H1 (cell line): ENCODE data around the gene FMNL2. TPM values are rescaled to one million over a fixed set of nuclear protein-coding genes. Genes with fewer than 3 reads are reported as not detected.

Experiments used
- CTCF ChIA-PET: fragments of 300-600 bp; sonication (Branson Sonifier 250); formaldehyde crosslinking; loops from one replicate; lab custom pipeline; 2021; ENCODE audit not compliant: partially characterized antibody; lab: Charles Lee
- POLR2A ChIA-PET: fragments of 300-600 bp; sonication (Branson Sonifier 250); formaldehyde crosslinking; loops from one replicate; lab custom pipeline; 2021; ENCODE audit warnings: inconsistent platforms; ENCODE audit not compliant: partially characterized antibody; lab: Charles Lee
- DNase-seq, 2 experiments: peaks; one replicate each; pipeline versions ENCODE4 v3.0.0 to v3.0.0-alpha.2; 2010 to 2022; ENCODE audit warnings: low spot score in 2 of 2, low read depth in 1 of 2, mixed read lengths in 1 of 2
- FAIRE-seq: peaks from 2 replicates; lab custom pipeline; 2011; peaks lifted over from hg19 to GRCh38; lab: Jason Lieb, UNC
- H2AFZ ChIP-seq: 2 replicates; pipeline ENCODE4 v1.8.1; 2012; ENCODE audit warnings: low read length, inconsistent platforms
- H2AK5ac ChIP-seq: 2 replicates; pipeline ENCODE4 v1.6.1; 2013; ENCODE audit warnings: low read depth, low read length
- H2BK120ac ChIP-seq: replicated peaks from 2 replicates; pipeline ENCODE3; 2013; ENCODE audit warnings: low read depth, low read length, inconsistent platforms
- H2BK12ac ChIP-seq: 2 replicates; pipeline ENCODE4 v1.6.1; 2013; ENCODE audit warnings: low read depth, low read length
- H2BK15ac ChIP-seq: 2 replicates; pipeline ENCODE4 v1.6.1; 2013; ENCODE audit warnings: low read length
- H2BK20ac ChIP-seq: 2 replicates; pipeline ENCODE4 v1.6.1; 2013; ENCODE audit warnings: low read length
- H2BK5ac ChIP-seq: 2 replicates; pipeline ENCODE4 v1.6.1; 2013; ENCODE audit warnings: low read depth, low read length
- H3K14ac ChIP-seq: 2 replicates; pipeline ENCODE4 v1.6.1; 2013; ENCODE audit warnings: inconsistent platforms; ENCODE audit not compliant: insufficient read length
- H3K18ac ChIP-seq: 2 replicates; pipeline ENCODE4 v1.6.1; 2013; ENCODE audit warnings: low read length; ENCODE audit errors: extremely low read depth
- H3K23ac ChIP-seq: 2 replicates; pipeline ENCODE4 v1.6.1; 2013; ENCODE audit warnings: inconsistent platforms; ENCODE audit not compliant: insufficient read length
- H3K23me2 ChIP-seq: 2 replicates; pipeline ENCODE4 v1.6.1; 2013; ENCODE audit warnings: low read depth, low read length
- H3K27ac ChIP-seq: 2 replicates; pipeline ENCODE4 v1.6.1; 2011; ENCODE audit warnings: low read depth, low read length, inconsistent platforms
- H3K27me3 ChIP-seq, 4 experiments: replicated peaks in 1 of 4; 1 replicate in 1 of 4; 2 replicates in 3 of 4; pipeline versions ENCODE4 v1.6.1 to v1.8.1; 2011 to 2013; ENCODE audit warnings: low read length in 3 of 4, mild to moderate bottlenecking in 3 of 4, inconsistent platforms in 2 of 4, mixed read lengths in 2 of 4, moderate library complexity in 1 of 4; ENCODE audit not compliant: control insufficient read depth in 3 of 4, insufficient read depth in 3 of 4; ENCODE audit errors: extremely low read depth in 1 of 4
- H3K36me3 ChIP-seq, 4 experiments: 2 replicates each; pipeline versions ENCODE4 v1.6.1 to v1.8.1; 2011 to 2013; ENCODE audit warnings: mild to moderate bottlenecking in 4 of 4, low read length in 3 of 4, moderate library complexity in 2 of 4, control low read depth in 1 of 4, inconsistent platforms in 1 of 4; ENCODE audit not compliant: insufficient read depth in 4 of 4, control insufficient read depth in 2 of 4
- H3K4ac ChIP-seq: replicated peaks from 2 replicates; pipeline ENCODE3; 2013; ENCODE audit warnings: low read length, low read depth, mixed read lengths, inconsistent platforms; ENCODE audit not compliant: insufficient read length
- H3K4me1 ChIP-seq, 4 experiments: replicated peaks in 1 of 4; 1 replicate in 1 of 4; 2 replicates in 3 of 4; pipeline versions ENCODE4 v1.6.1 to v1.8.1; 2011 to 2013; ENCODE audit warnings: low read length in 3 of 4, inconsistent platforms in 2 of 4, mixed read lengths in 1 of 4; ENCODE audit not compliant: insufficient read depth in 4 of 4, control insufficient read depth in 3 of 4
- H3K4me2 ChIP-seq, 2 experiments: 2 replicates each; pipeline versions ENCODE4 v1.6.1 to v1.8.1; 2011 to 2013; ENCODE audit warnings: low read depth in 2 of 2, low read length in 2 of 2, control low read depth in 1 of 2, inconsistent platforms in 1 of 2, mild to moderate bottlenecking in 1 of 2; ENCODE audit not compliant: insufficient read depth in 1 of 2
- H3K4me3 ChIP-seq, 4 experiments: fragments of 200-600, 300-600 bp in 1 of 4; sonication (generic), shearing (Covaris generic), sonication (Bioruptor Twin) in 1 of 4; 2 replicates each; pipeline versions ENCODE4 v1.5.1 to v1.8.1; 2011 to 2016; ENCODE audit warnings: low read length in 4 of 4, low read depth in 3 of 4, control low read depth in 2 of 4, inconsistent platforms in 2 of 4, mild to moderate bottlenecking in 2 of 4, mixed read lengths in 1 of 4, moderate library complexity in 1 of 4; ENCODE audit not compliant: insufficient read depth in 2 of 4; ENCODE audit errors: extremely low read depth in 1 of 4
- H3K56ac ChIP-seq: replicated peaks from 2 replicates; pipeline ENCODE3; 2013; ENCODE audit warnings: low read depth, mild to moderate bottlenecking, mixed read lengths, low read length, inconsistent platforms; ENCODE audit not compliant: insufficient read length
- H3K79me1 ChIP-seq: 2 replicates; pipeline ENCODE4 v1.6.1; 2013; ENCODE audit warnings: low read depth, low read length, control low read depth
- H3K79me2 ChIP-seq, 2 experiments: 2 replicates each; pipeline versions ENCODE4 v1.6.1 to v1.8.1; 2012 to 2013; ENCODE audit warnings: low read length in 2 of 2, mild to moderate bottlenecking in 2 of 2, inconsistent platforms in 1 of 2; ENCODE audit not compliant: insufficient read depth in 2 of 2, control insufficient read depth in 1 of 2
- H3K9ac ChIP-seq, 4 experiments: replicated peaks in 1 of 4; 1 replicate in 1 of 4; 2 replicates in 3 of 4; pipeline versions ENCODE4 v1.6.1 to v1.8.1; 2011 to 2013; ENCODE audit warnings: low read depth in 3 of 4, low read length in 3 of 4, control low read depth in 2 of 4, mild to moderate bottlenecking in 2 of 4, moderate library complexity in 2 of 4, inconsistent platforms in 1 of 4; ENCODE audit errors: extremely low read depth in 1 of 4
- H3K9me3 ChIP-seq, 2 experiments: 2 replicates each; pipeline versions ENCODE4 v1.6.1 to v1.8.1; 2012 to 2013; ENCODE audit warnings: mild to moderate bottlenecking in 2 of 2, moderate library complexity in 2 of 2, control low read depth in 1 of 2, inconsistent platforms in 1 of 2, low read depth in 1 of 2, low read length in 1 of 2, mixed read lengths in 1 of 2; ENCODE audit not compliant: insufficient read depth in 2 of 2
- H4K20me1 ChIP-seq, 2 experiments: replicated peaks in 1 of 2; 2 replicates each; pipeline versions ENCODE3 to v1.8.1; 2011 to 2013; ENCODE audit warnings: inconsistent platforms in 2 of 2, low read length in 2 of 2, mild to moderate bottlenecking in 1 of 2; ENCODE audit not compliant: insufficient read depth in 2 of 2, control insufficient read depth in 1 of 2
- H4K5ac ChIP-seq: 2 replicates; pipeline ENCODE4 v1.6.1; 2013; ENCODE audit warnings: low read length, low read depth, mixed read lengths, inconsistent platforms; ENCODE audit not compliant: insufficient read length
- H4K8ac ChIP-seq: 2 replicates; pipeline ENCODE4 v1.8.0; 2013; ENCODE audit warnings: mild to moderate bottlenecking, moderate library complexity, low read length, inconsistent platforms; ENCODE audit not compliant: insufficient read depth; ENCODE audit errors: extremely low read depth
- H4K91ac ChIP-seq: replicated peaks from 2 replicates; pipeline ENCODE3; 2013; ENCODE audit warnings: low read length, mixed read lengths, inconsistent platforms; ENCODE audit not compliant: insufficient read length
- BRCA1 ChIP-seq: IDR thresholded peaks from 2 replicates; pipeline ENCODE4 v1.6.1; 2012; ENCODE audit warnings: low read depth, low read length, improper control_type of control experiment
- EZH2 ChIP-seq: fragments of 200-600 bp; sonication (generic); IDR thresholded peaks from 2 replicates; pipeline ENCODE4 v1.7.1; 2012; ENCODE audit warnings: low read depth, mild to moderate bottlenecking, moderate library complexity, low read length, inconsistent platforms; ENCODE audit not compliant: severe bottlenecking
- JUN ChIP-seq: IDR thresholded peaks from 2 replicates; pipeline ENCODE4 v1.6.1; 2011; ENCODE audit warnings: low read depth, mild to moderate bottlenecking, improper control_type of control experiment, low read length
- KDM5A ChIP-seq: fragments of 200-600 bp; IDR thresholded peaks from 2 replicates; pipeline ENCODE4 v1.7.1; 2012; ENCODE audit warnings: mild to moderate bottlenecking, low read length, inconsistent platforms, mixed read lengths
- RNF2 ChIP-seq: fragments of 200-900, 300-1000 bp; sonication (generic); IDR thresholded peaks from 2 replicates; pipeline ENCODE4 v1.7.1; 2016; ENCODE audit warnings: borderline replicate concordance, low read depth, mild to moderate bottlenecking, antibody characterized with exemption, low read length; ENCODE audit not compliant: poor library complexity, severe bottlenecking; ENCODE audit errors: missing control alignments
- SIX5 ChIP-seq: IDR thresholded peaks from 2 replicates; pipeline ENCODE4 v1.6.1; 2011; ENCODE audit warnings: mild to moderate bottlenecking, low read depth, low read length
- TBP ChIP-seq: IDR thresholded peaks from 2 replicates; pipeline ENCODE4 v1.6.1; 2011; ENCODE audit warnings: low read depth, low read length, improper control_type of control experiment
- TEAD4 ChIP-seq: IDR thresholded peaks from 2 replicates; pipeline ENCODE4 v1.6.1; 2012; ENCODE audit warnings: low read depth, low read length, inconsistent platforms, mixed read lengths
- WGBS, 2 experiments: shearing (Covaris generic) in 1 of 2; methylation state at CpG; one replicate each; pipeline versions ENCODE4 v1.1.6 to v1.1.7; 2013 to 2015; ENCODE audit warnings: low lambda C conversion rate in 2 of 2, mixed read lengths in 2 of 2, inconsistent platforms in 1 of 2, low coverage in 1 of 2, missing lambda C conversion rate in 1 of 2; ENCODE audit not compliant: insufficient replicate concordance in 2 of 2, insufficient coverage in 1 of 2, insufficient read length in 1 of 2; ENCODE audit errors: extremely low coverage in 1 of 2, missing lambda C conversion rate in 1 of 2; 5-methylcytosine and 5-hydroxymethylcytosine counted together
- polyA plus RNA-seq, 7 experiments: library from polyadenylated mRNA; depleted of rRNA in 3 of 7; stranded (reverse) in 5 of 7; unstranded in 2 of 7; fragments of >200 nt in 5 of 7; fragments of 200-250 nt in 2 of 7; gene quantifications; 1 replicate in 5 of 7; 2 replicates in 1 of 7; 4 replicates in 1 of 7; pipeline versions ENCODE4 v1.2.1 to v1.2.3, GENCODE V29; 2011 to 2013; ENCODE audit warnings: missing spikeins in 2 of 7, mixed read lengths in 2 of 7
- total RNA-seq: library from RNA; stranded (reverse); fragmentation: NEBNext Ultra II Directional; extraction: Animal tissue kit (Norgen Biotek cat#: 25700); gene quantifications from 2 replicates; pipeline ENCODE4 v1.2.1, GENCODE V29; 2021
- TF ChIP-seq, protein P1 (sequence below): IDR thresholded peaks from 2 replicates; pipeline ENCODE4 v1.6.1; 2011; ENCODE audit warnings: low read length, improper control_type of control experiment
- TF ChIP-seq, protein P2 (sequence below): IDR thresholded peaks from 2 replicates; pipeline ENCODE4 v1.6.1; 2012; ENCODE audit warnings: inconsistent platforms
- TF ChIP-seq, protein P3 (sequence below): IDR thresholded peaks from 2 replicates; pipeline ENCODE4 v1.6.1; 2012; ENCODE audit warnings: low read length, inconsistent platforms

The FMNL2 gene
- total and polyA plus RNA-seq, 2 of the 8 experiments (the other 6 are each of a cell fraction or from before 2014, with no cell fraction given), result 15.5 to 45.1 TPM

DNA sequence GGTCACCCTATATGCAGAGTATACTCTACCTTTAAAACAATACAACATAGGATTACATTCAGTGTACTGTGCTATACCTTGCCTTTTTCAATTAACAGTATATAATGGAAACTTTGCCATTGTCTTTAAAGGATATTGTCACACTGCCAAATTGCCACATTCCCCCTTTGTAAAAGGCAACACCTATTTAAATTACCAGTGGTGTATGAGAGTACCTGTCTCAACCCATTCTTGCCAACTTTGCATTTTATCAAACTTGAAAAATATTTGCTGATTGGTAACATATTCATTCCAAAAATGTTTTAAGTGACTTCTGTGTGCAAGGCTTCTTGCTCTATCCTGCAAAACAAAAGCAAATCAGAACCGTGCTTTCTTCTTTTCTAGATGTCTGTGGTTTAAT, 92.9 kb downstream of the FMNL2 start:
- Histone ChIP-seq H3K4me1 (peaks cover 0 to 15% (median 8%) of the 10 kb centered on the region in 4 experiments; a peak in 2 of 7 replicates), H3K4me2 (no peak overlapping the region), H4K20me1 (no peaks in the 10 kb centered on the region), H3K18ac (no peak overlapping the region), H3K23me2 (no peaks in the 10 kb centered on the region), H2BK5ac (no peak overlapping the region), H3K9ac (no peak overlapping the region), H2BK20ac (no peak overlapping the region), H3K14ac (no peak overlapping the region), H3K9me3 (no peaks in the 10 kb centered on the region), H3K27me3 (no peaks in the 10 kb centered on the region), H2AFZ (no peak overlapping the region), H3K27ac (no peak overlapping the region), H3K23ac (no peak overlapping the region), H3K4me3 (no peak overlapping the region), H2BK12ac (no peak overlapping the region), H3K36me3 (no peaks in the 10 kb centered on the region), H3K79me2 (peaks cover 0 to 83% of the 10 kb centered on the region in 2 experiments; a peak in 2 of 4 replicates), H4K91ac (no peak overlapping the region), H4K5ac (no peak overlapping the region), H2BK120ac (no peak overlapping the region), H3K79me1 (peaks cover 5% of the 10 kb centered on the region; the same call in 1 of the 2 replicates), H2AK5ac (no peak overlapping the region), H3K4ac (no peak overlapping the region), H3K56ac (no peak overlapping the region), H2BK15ac (no peak overlapping the region), H4K8ac (no peak overlapping the region)
- DNase-seq, result no peak
- ChIA-PET CTCF (no interaction called here), POLR2A (no interaction called here)
- FAIRE-seq, result no peak
- WGBS, 2 experiments, result 85% methylated on average over 1 of the region's 1 CpG; no CpG with 5 or more reads in 1 of the 2 experiments
- no peak for TF ChIP-seq RNF2
- TF ChIP-seq, protein P1, sequence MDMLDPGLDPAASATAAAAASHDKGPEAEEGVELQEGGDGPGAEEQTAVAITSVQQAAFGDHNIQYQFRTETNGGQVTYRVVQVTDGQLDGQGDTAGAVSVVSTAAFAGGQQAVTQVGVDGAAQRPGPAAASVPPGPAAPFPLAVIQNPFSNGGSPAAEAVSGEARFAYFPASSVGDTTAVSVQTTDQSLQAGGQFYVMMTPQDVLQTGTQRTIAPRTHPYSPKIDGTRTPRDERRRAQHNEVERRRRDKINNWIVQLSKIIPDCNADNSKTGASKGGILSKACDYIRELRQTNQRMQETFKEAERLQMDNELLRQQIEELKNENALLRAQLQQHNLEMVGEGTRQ, result no peak
- TF ChIP-seq SIX5, result no peak
- no peak for TF ChIP-seq BRCA1
- no peak for TF ChIP-seq JUN
- TF ChIP-seq TBP, result no peak
- TF ChIP-seq KDM5A, result no peak
- no peak for TF ChIP-seq EZH2
- TF ChIP-seq TEAD4, result no peak
- TF ChIP-seq, protein P2, sequence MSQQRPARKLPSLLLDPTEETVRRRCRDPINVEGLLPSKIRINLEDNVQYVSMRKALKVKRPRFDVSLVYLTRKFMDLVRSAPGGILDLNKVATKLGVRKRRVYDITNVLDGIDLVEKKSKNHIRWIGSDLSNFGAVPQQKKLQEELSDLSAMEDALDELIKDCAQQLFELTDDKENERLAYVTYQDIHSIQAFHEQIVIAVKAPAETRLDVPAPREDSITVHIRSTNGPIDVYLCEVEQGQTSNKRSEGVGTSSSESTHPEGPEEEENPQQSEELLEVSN, result no peak
- TF ChIP-seq, protein P3, sequence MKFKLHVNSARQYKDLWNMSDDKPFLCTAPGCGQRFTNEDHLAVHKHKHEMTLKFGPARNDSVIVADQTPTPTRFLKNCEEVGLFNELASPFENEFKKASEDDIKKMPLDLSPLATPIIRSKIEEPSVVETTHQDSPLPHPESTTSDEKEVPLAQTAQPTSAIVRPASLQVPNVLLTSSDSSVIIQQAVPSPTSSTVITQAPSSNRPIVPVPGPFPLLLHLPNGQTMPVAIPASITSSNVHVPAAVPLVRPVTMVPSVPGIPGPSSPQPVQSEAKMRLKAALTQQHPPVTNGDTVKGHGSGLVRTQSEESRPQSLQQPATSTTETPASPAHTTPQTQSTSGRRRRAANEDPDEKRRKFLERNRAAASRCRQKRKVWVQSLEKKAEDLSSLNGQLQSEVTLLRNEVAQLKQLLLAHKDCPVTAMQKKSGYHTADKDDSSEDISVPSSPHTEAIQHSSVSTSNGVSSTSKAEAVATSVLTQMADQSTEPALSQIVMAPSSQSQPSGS, result no peak
